Gastroesophageal sphincter (tissue), 4 donors: ENCODE results near the gene PRMT1. TPM values are rescaled to one million over a fixed set of nuclear protein-coding genes. Genes with fewer than 3 reads are reported as not detected.
A peak's percentile ranks its signal among the peaks of the same experiment; 100 is the strongest.

Experiments used
- ATAC-seq: fragments of 150-250 bp; one replicate; pipeline ENCODE4 v1.9.1; 2016; ENCODE audit warnings: mild to moderate bottlenecking, moderate library complexity
- H3K27ac ChIP-seq, 4 donors: fragments of 200-600 bp; sonication (generic) in 3 of 4; 1 replicate in 3 of 4; 2 replicates in 1 of 4; pipeline ENCODE4 v1.5.1; 2016 to 2019
- H3K27me3 ChIP-seq: fragments of 200-600 bp; sonication (generic); one replicate; pipeline ENCODE4 v1.5.1; 2019
- H3K36me3 ChIP-seq, 2 donors: fragments of 200-600 bp; sonication (generic); one replicate each; pipeline ENCODE4 v1.5.1; 2019; ENCODE audit warnings: control low read depth in 1 of 2
- H3K4me1 ChIP-seq, 3 donors: fragments of 200-600 bp; sonication (generic); 1 replicate in 2 of 3; 2 replicates in 1 of 3; pipeline ENCODE4 v1.5.1; 2016 to 2019; ENCODE audit warnings: control low read depth in 2 of 3
- H3K4me3 ChIP-seq, 2 donors: fragments of 200-600 bp; sonication (generic); one replicate each; pipeline ENCODE4 v1.5.1; 2019; ENCODE audit warnings: mild to moderate bottlenecking in 1 of 2, moderate library complexity in 1 of 2
- H3K9me3 ChIP-seq, 3 donors: fragments of 200-600 bp; sonication (generic); one replicate each; pipeline ENCODE4 v1.5.1; 2017 to 2019; ENCODE audit warnings: control low read depth in 2 of 3
- EP300 ChIP-seq: sonication (generic); formaldehyde crosslinking; IDR thresholded peaks from one replicate; pipeline ENCODE4 v1.6.1; 2017; ENCODE audit warnings: antibody characterized with exemption, mild to moderate bottlenecking
- POLR2A ChIP-seq, 2 donors: fragments of 450-650 bp; IDR thresholded peaks; one replicate each; pipeline ENCODE4 v1.6.1; 2017; ENCODE audit warnings: antibody characterized with exemption in 2 of 2, mild to moderate bottlenecking in 2 of 2, moderate library complexity in 1 of 2
- POLR2AphosphoS5 ChIP-seq: sonication (generic); formaldehyde crosslinking; IDR thresholded peaks from one replicate; pipeline ENCODE4 v1.6.1; 2017; ENCODE audit warnings: antibody characterized with exemption
- WGBS, 2 donors: methylation state at CpG; one replicate each; pipeline ENCODE4 v1.1.5; 2018; ENCODE audit warnings: low coverage in 1 of 2; 5-methylcytosine and 5-hydroxymethylcytosine counted together
- total RNA-seq, 4 donors: library from RNA; depleted of rRNA; stranded (reverse); fragments of >200 nt; gene quantifications; one replicate each; pipeline ENCODE4 v1.1.0, GENCODE V29; 2016
- TF ChIP-seq, protein P1 (sequence below), 4 experiments: fragments of 200-600 bp in 2 of 4; fragments of 450-650 bp in 2 of 4; sonication (generic) in 1 of 4; IDR thresholded peaks; one replicate each; pipeline ENCODE4 v1.5.1; 2017 to 2019; ENCODE audit warnings: antibody characterized with exemption in 4 of 4, mild to moderate bottlenecking in 2 of 4, moderate library complexity in 2 of 4

The PRMT1 gene
- 100 to 1,000 TPM; 137 to 152 (median 146) TPM for total RNA-seq

DNA sequence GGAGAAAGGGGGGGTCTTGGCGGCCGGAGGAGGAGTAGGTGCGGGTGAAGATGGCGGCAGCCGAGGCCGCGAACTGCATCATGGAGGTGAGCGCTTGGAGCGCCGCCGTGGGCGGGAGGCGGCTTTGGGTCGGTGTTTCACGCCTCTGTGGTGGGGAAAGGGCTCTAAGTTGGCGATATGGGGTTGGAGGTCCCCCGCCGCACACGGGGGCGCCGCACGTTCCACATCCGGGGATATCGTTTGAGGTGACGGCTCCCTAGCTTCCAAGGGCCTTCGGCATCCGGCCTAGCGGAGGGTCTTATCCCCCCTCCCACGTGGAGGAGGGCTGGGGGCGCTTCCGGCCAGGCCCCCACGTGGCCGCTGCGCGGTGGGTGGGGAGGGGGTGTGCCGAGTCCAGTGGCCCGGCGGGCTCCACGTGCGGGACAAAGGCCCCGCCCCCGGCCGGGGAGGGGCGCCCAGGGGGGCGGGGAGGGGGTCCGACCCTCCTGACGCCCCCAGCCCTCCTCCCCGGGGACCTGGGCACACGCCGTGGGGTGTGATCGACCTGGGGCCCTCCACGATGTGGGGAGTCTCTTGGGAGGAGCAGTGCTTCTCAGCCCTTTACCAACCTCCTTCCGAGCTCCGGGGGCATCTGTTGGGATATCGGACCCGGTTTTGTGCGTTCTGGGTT is at the start of gene PRMT1:
Gene PRMT1, plus strand, starts transcription at position 41 of the 670 bp plus-strand sequence. Its CDS starts 10 bp downstream, at position 51.
- ATAC-seq = no peak
- 0% methylated on average over 1 of the region's 57 CpGs; no CpG with 5 or more reads in 1 of the 2 donors for WGBS, 2 donors
- H3K36me3 ChIP-seq = peaks cover 0 to 15% of the 10 kb centered on the region in 2 donors
- H3K4me1 ChIP-seq = peaks cover 0 to 64% (median 19%) of the 10 kb centered on the region in 3 donors
- TF ChIP-seq POLR2AphosphoS5 = peak; percentile 26
- no peak for TF ChIP-seq EP300
- peak; percentile 48 to 72 for TF ChIP-seq POLR2A (IDR thresholded peaks at IDR 0.05)
- TF ChIP-seq, protein P1, sequence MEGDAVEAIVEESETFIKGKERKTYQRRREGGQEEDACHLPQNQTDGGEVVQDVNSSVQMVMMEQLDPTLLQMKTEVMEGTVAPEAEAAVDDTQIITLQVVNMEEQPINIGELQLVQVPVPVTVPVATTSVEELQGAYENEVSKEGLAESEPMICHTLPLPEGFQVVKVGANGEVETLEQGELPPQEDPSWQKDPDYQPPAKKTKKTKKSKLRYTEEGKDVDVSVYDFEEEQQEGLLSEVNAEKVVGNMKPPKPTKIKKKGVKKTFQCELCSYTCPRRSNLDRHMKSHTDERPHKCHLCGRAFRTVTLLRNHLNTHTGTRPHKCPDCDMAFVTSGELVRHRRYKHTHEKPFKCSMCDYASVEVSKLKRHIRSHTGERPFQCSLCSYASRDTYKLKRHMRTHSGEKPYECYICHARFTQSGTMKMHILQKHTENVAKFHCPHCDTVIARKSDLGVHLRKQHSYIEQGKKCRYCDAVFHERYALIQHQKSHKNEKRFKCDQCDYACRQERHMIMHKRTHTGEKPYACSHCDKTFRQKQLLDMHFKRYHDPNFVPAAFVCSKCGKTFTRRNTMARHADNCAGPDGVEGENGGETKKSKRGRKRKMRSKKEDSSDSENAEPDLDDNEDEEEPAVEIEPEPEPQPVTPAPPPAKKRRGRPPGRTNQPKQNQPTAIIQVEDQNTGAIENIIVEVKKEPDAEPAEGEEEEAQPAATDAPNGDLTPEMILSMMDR (IDR thresholded peaks at IDR 0.05) = peak in 1 of 4 experiments; percentile 10
- peak within 1 kb of the TSS; percentile 88 to 100 for H3K4me3 ChIP-seq
- H3K27me3 ChIP-seq = no peaks in the 10 kb centered on the region
- no peaks in the 10 kb centered on the region for H3K9me3 ChIP-seq
- peak within 1 kb of the TSS; percentile 81 to 96 (median 93) for H3K27ac ChIP-seq

DNA sequence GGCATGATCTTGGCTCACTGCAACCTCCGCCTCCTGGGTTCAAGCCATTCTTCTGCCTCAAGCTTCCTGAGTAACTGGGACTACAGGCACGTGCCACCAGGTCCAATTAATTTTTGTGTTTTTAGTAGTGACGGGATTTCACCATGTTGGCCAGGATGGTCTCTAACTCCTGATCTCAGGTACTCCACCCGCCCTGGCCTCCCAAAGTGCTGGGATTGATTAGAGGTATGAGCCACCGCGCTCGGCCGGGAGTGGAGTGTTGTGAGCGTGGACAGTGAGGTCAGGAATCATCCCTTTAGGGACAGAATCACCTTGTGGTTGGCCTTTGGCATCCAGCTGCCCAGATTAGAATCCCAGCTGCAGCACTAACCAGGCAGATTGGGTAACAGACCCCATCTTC is 47.4 kb upstream of the PRMT1 start:
- 40 to 70% methylated on average over 1 to 3 of the region's 9 CpGs for WGBS, 2 donors
- peaks cover 0 to 32% of the 10 kb centered on the region in 2 donors for H3K36me3 ChIP-seq
- no peak overlapping the region for H3K4me3 ChIP-seq
- peak overlapping the region in 2 of 4 donors; percentile 2 to 17 for H3K27ac ChIP-seq
- no peaks in the 10 kb centered on the region for H3K9me3 ChIP-seq
- ATAC-seq = no peak
- no peak for TF ChIP-seq POLR2A (IDR thresholded peaks at IDR 0.05)
- TF ChIP-seq, protein P1 (IDR thresholded peaks at IDR 0.05) = no peak
- TF ChIP-seq POLR2AphosphoS5 = no peak
- TF ChIP-seq EP300 = no peak
- H3K27me3 ChIP-seq = no peaks in the 10 kb centered on the region
- peaks cover 0 to 26% (median 10%) of the 10 kb centered on the region in 3 donors for H3K4me1 ChIP-seq

DNA sequence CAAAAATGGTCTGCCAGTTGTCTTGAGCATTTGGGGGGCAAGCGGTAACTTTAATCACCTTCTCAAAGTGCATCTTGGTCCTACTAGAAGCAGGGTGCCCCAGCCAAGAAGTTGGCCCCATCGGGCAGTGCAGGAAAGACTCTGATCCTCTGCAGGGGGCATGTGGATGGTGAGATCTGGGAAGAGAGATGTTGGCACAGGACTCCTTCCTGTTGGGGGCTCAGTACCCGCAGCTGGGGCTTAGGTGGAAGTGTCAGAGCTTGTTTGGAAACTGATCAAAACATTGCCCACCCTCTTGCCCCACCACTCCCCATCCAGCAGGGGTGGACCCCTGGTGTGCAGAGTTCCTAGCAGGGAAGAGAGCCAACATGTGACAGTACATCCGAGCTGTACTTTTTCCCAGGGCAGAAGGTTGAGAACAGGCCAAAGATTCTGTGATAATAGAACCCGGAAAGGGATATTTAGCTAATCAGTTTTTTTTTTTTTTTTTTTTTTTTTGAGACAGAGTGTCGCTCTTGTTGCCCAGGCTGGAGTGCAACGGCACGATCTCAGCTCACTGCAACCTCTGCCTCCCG is 46.0 kb upstream of the PRMT1 start:
- peaks cover 0 to 32% of the 10 kb centered on the region in 2 donors for H3K36me3 ChIP-seq
- 19% methylated on average over 4 of the region's 9 CpGs; no CpG with 5 or more reads in 1 of the 2 donors for WGBS, 2 donors
- peaks cover 0 to 37% (median 10%) of the 10 kb centered on the region in 3 donors for H3K4me1 ChIP-seq
- TF ChIP-seq POLR2A (IDR thresholded peaks at IDR 0.05) (no peak), POLR2AphosphoS5 (no peak), EP300 (no peak)
- TF ChIP-seq, protein P1 (IDR thresholded peaks at IDR 0.05) = no peak
- H3K4me3 ChIP-seq = no peak overlapping the region
- peak; percentile 34 for ATAC-seq
- no peaks in the 10 kb centered on the region for H3K9me3 ChIP-seq
- H3K27ac ChIP-seq = peak overlapping the region in 2 of 4 donors; percentile 42 to 51
- H3K27me3 ChIP-seq = no peaks in the 10 kb centered on the region

DNA sequence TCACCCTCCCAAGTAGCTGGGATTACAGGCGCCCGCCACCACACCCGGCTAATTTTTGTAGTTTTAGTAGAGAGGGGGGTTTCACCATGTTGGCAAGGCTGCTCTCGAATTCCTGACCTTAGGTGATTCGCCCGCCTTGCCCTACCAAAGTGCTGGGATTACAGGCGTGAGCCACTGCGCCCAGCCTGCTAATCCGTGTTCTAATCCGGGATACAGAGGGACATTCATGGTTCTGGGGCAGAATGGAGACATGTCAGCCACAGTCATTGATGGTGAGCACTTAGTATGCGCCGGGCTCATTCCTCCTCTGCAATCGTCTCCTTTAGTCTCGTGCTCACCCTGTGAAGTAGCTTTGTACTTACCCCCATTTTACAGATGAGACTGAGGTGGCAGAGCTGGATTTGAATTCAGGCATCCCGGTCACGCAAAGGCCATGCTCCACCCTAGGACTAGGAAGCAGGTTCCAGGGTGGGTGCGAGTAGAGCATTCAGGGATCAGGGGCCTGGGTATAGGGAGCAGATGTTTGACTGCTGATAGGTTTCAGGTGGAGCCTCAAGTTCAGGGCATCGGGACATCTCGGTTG is 45.4 kb upstream of the PRMT1 start:
- Histone ChIP-seq H3K4me1 (peaks cover 0 to 43% (median 10%) of the 10 kb centered on the region in 3 donors), H3K27ac (peak overlapping the region in 1 of 4 donors; percentile 10), H3K27me3 (no peaks in the 10 kb centered on the region), H3K9me3 (no peaks in the 10 kb centered on the region), H3K4me3 (no peak overlapping the region), H3K36me3 (peaks cover 0 to 32% of the 10 kb centered on the region in 2 donors)
- no peak for ATAC-seq
- 58 to 90% methylated on average over 2 to 5 of the region's 19 CpGs for WGBS, 2 donors
- TF ChIP-seq EP300 (no peak), POLR2AphosphoS5 (no peak), POLR2A (IDR thresholded peaks at IDR 0.05) (no peak)
- TF ChIP-seq, protein P1 (IDR thresholded peaks at IDR 0.05) = no peak
